Prostate gland (tissue), 2 donors: ENCODE measurements around the gene AUTS2.

Experiments
- CTCF ChIP-seq, 4 experiments: fragments of 200-600 bp in 2 of 4; fragments of 450-650 bp in 2 of 4; sonication (generic) in 2 of 4; IDR thresholded peaks; 1 replicate in 3 of 4; 2 replicates in 1 of 4; pipeline ENCODE4 v1.5.1; 2016 to 2019; ENCODE audit warnings: antibody characterized with exemption in 4 of 4, mild to moderate bottlenecking in 2 of 4, moderate library complexity in 2 of 4
- POLR2A ChIP-seq: fragments of 450-650 bp; IDR thresholded peaks from one replicate; pipeline ENCODE4 v1.6.1; 2016; ENCODE audit warnings: antibody characterized with exemption, mild to moderate bottlenecking

- TF ChIP-seq POLR2A (no peak), CTCF (IDR thresholded peaks at IDR 0.05) (no peak)
Measured at GRCh38 chr7:69701288-69701687, 103.0 kb downstream of the AUTS2 start.
